SK-N-SH (cell line): ENCODE data around the gene PIF1.

Experiments used
- EP300 ChIP-seq, 2 experiments: IDR thresholded peaks; 2 replicates each; pipeline versions ENCODE4 v1.4.0 to v1.6.1; 2012; ENCODE audit warnings: borderline replicate concordance in 1 of 2, low read depth in 1 of 2, low read length in 1 of 2
- EZH2phosphoT487 ChIP-seq: fragments of 200-600 bp; sonication (generic); IDR thresholded peaks from 2 replicates; pipeline ENCODE4 v1.6.1; 2017; ENCODE audit warnings: low read depth, mixed run types, mild to moderate bottlenecking, antibody characterized with exemption, moderate library complexity, borderline replicate concordance
- GABPA ChIP-seq: IDR thresholded peaks from 2 replicates; pipeline ENCODE4 v1.4.0; 2012; ENCODE audit warnings: low read depth, mild to moderate bottlenecking
- JUND ChIP-seq: IDR thresholded peaks from 2 replicates; pipeline ENCODE4 v1.4.0; 2012
- TF ChIP-seq, protein P1 (sequence below): IDR thresholded peaks from 2 replicates; pipeline ENCODE4 v1.4.0; 2012; ENCODE audit warnings: low read depth
- TF ChIP-seq, protein P2 (sequence below): fragments of 200-600 bp; sonication (generic); IDR thresholded peaks from 2 replicates; pipeline ENCODE4 v1.6.1; 2017; ENCODE audit warnings: antibody characterized with exemption, mild to moderate bottlenecking, moderate library complexity

DNA sequence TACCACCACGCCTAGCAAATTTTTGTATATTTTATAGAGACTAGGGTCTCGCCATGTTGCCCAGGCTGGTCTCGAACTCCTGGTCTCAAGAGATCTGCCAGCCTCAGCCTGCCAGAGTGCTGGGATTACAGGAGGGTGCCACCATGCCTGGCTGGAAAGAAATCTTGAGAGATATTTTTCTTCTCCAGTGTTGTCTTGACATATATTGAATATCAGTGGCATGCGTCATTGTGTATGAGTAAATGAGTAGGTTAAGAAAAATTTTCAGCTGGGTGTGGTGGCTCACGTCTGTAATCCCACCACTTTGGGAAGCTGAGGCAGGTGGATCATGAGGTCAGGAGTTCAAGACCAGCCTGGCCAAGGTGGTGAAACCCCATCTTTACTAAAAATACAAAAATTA, 3.5 kb upstream of the PIF1 start:
- TF ChIP-seq, protein P1, sequence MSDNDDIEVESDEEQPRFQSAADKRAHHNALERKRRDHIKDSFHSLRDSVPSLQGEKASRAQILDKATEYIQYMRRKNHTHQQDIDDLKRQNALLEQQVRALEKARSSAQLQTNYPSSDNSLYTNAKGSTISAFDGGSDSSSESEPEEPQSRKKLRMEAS, result no peak
- TF ChIP-seq JUND (no peak), EP300 (IDR thresholded peaks at IDR 0.05; ENCODE audit: borderline replicate concordance in 1 of 2, low read depth in 1 of 2, low read length in 1 of 2) (no peak), GABPA (no peak), EZH2phosphoT487 (no peak)
- TF ChIP-seq, protein P2, sequence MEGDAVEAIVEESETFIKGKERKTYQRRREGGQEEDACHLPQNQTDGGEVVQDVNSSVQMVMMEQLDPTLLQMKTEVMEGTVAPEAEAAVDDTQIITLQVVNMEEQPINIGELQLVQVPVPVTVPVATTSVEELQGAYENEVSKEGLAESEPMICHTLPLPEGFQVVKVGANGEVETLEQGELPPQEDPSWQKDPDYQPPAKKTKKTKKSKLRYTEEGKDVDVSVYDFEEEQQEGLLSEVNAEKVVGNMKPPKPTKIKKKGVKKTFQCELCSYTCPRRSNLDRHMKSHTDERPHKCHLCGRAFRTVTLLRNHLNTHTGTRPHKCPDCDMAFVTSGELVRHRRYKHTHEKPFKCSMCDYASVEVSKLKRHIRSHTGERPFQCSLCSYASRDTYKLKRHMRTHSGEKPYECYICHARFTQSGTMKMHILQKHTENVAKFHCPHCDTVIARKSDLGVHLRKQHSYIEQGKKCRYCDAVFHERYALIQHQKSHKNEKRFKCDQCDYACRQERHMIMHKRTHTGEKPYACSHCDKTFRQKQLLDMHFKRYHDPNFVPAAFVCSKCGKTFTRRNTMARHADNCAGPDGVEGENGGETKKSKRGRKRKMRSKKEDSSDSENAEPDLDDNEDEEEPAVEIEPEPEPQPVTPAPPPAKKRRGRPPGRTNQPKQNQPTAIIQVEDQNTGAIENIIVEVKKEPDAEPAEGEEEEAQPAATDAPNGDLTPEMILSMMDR, result no peak
